GM20000 (cell line): Measurements from ENCODE around the gene CDK11B.
A peak's percentile ranks its signal among the peaks of the same experiment; 100 is the strongest.
"Not testable (repeated sequence)": the region's sequence is repeated elsewhere in the genome, so short reads cannot be mapped to it uniquely, and the experiment has no call there.

Experiments
- DNase-seq: peaks from one replicate; pipeline ENCODE4 v3.0.0; 2012; ENCODE audit warnings: low spot score
- CTCF ChIP-seq: IDR thresholded peaks from 2 replicates; pipeline ENCODE4 v1.5.1; 2012; ENCODE audit warnings: mild to moderate bottlenecking, control low read depth; ENCODE audit errors: extremely low read depth, missing control alignments

The CDK11B gene

GRCh38 chr1:1666526-1666925 lies 7.7 kb upstream of the CDK11B start:
- TF ChIP-seq CTCF = no peak
- DNase-seq = no peak

GRCh38 chr1:1665815-1666251 lies 7.0 kb upstream of the CDK11B start:
- TF ChIP-seq CTCF = peak; percentile 31
- no peak for DNase-seq

- TF ChIP-seq CTCF = no peak
- DNase-seq = no peak
Observed at GRCh38 chr1:1664941-1665814, 6.4 kb upstream of the CDK11B start.

GRCh38 chr1:1664318-1664717 lies 5.5 kb upstream of the CDK11B start:
- not testable (repeated sequence) for DNase-seq

- not testable (repeated sequence) for DNase-seq
Observed at GRCh38 chr1:1662830-1663560, 4.2 kb upstream of the CDK11B start.

- DNase-seq = not testable (repeated sequence)
Observed at GRCh38 chr1:1662392-1662791, 3.6 kb upstream of the CDK11B start.

GRCh38 chr1:1648265-1648664 lies 10.5 kb downstream of the CDK11B start:
- not testable (repeated sequence) for DNase-seq

GRCh38 chr1:1647567-1648241 lies 11.1 kb downstream of the CDK11B start:
- DNase-seq = not testable (repeated sequence)

GRCh38 chr1:1646326-1646725 lies 12.5 kb downstream of the CDK11B start:
- DNase-seq = not testable (repeated sequence)

GRCh38 chr1:1640711-1641461 lies 17.9 kb downstream of the CDK11B start:
- DNase-seq = not testable (repeated sequence)

GRCh38 chr1:1640081-1640480 lies 18.7 kb downstream of the CDK11B start:
- DNase-seq = not testable (repeated sequence)

GRCh38 chr1:1639368-1639767 lies 19.4 kb downstream of the CDK11B start:
- DNase-seq = not testable (repeated sequence)

- DNase-seq = not testable (repeated sequence)
Observed at GRCh38 chr1:1638528-1638927, 20.3 kb downstream of the CDK11B start.

- not testable (repeated sequence) for DNase-seq
Observed at GRCh38 chr1:1637479-1637875, 21.3 kb downstream of the CDK11B start.

- not testable (repeated sequence) for DNase-seq
Observed at GRCh38 chr1:1636621-1637478, 22.0 kb downstream of the CDK11B start.
